ENCODE data around the gene XYLT2. TPM values are rescaled to one million over a fixed set of nuclear protein-coding genes. Genes with fewer than 3 reads are reported as not detected.
A peak's percentile ranks its signal among the peaks of the same experiment; 100 is the strongest.

The XYLT2 gene
- total and polyA plus RNA-seq, 2 experiments from 2014 or later: 18.3 to 26.8 TPM

DNA sequence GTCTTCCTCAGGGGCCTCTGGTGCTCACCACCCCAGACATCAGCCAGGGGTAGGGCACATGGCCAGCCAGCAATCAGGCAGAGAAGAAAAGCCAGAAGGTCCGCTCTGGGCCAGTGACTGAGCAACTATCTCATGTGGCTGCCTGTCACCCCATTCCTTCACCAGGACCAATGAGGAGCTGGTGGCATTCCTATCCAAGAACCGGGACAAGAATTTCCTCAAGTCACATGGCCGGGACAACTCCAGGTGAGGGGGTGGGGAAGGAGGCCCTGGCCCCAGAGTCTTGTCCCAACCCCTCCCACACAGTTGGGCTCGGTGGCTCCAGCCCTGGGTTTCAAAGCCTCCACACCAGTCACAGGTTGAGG, 9.4 kb downstream of the XYLT2 start:
- no peak for TF ChIP-seq EZH2phosphoT487 (IDR thresholded peaks at IDR 0.05; ENCODE audit: low read depth, severe bottlenecking, unreplicated experiment)
- TF ChIP-seq, protein P1, sequence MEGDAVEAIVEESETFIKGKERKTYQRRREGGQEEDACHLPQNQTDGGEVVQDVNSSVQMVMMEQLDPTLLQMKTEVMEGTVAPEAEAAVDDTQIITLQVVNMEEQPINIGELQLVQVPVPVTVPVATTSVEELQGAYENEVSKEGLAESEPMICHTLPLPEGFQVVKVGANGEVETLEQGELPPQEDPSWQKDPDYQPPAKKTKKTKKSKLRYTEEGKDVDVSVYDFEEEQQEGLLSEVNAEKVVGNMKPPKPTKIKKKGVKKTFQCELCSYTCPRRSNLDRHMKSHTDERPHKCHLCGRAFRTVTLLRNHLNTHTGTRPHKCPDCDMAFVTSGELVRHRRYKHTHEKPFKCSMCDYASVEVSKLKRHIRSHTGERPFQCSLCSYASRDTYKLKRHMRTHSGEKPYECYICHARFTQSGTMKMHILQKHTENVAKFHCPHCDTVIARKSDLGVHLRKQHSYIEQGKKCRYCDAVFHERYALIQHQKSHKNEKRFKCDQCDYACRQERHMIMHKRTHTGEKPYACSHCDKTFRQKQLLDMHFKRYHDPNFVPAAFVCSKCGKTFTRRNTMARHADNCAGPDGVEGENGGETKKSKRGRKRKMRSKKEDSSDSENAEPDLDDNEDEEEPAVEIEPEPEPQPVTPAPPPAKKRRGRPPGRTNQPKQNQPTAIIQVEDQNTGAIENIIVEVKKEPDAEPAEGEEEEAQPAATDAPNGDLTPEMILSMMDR (IDR thresholded peaks at IDR 0.05; ENCODE audit: poor library complexity): no peak
- TF ChIP-seq EZH2 (IDR thresholded peaks at IDR 0.05; ENCODE audit: borderline replicate concordance): no peak
- DNase-seq (ENCODE audit: low spot score): peak; percentile 2
- Histone ChIP-seq H4K20me1 (ENCODE audit: insufficient read depth, poor library complexity, severe bottlenecking) (no peaks in the 10 kb centered on the region), H3K9me3 (ENCODE audit: low read depth) (no peaks in the 10 kb centered on the region), H2AFZ (no peak overlapping the region), H3K4me2 (no peak overlapping the region), H3K36me3 (replicated peaks; ENCODE audit: insufficient read depth, low read depth) (no peaks in the 10 kb centered on the region), H3K27ac (no peak overlapping the region), H3K4me1 (ENCODE audit: insufficient read depth) (no peaks in the 10 kb centered on the region), H3K4me3 (no peak overlapping the region), H3K79me2 (peaks cover 5% of the 10 kb centered on the region), H3K9me2 (replicated peaks; ENCODE audit: insufficient read depth) (no peaks in the 10 kb centered on the region), H3K27me3 (no peaks in the 10 kb centered on the region)
- WGBS (ENCODE audit: low lambda C conversion rate, missing lambda C conversion rate): 96% methylated on average over 4 of the region's 4 CpGs

DNA sequence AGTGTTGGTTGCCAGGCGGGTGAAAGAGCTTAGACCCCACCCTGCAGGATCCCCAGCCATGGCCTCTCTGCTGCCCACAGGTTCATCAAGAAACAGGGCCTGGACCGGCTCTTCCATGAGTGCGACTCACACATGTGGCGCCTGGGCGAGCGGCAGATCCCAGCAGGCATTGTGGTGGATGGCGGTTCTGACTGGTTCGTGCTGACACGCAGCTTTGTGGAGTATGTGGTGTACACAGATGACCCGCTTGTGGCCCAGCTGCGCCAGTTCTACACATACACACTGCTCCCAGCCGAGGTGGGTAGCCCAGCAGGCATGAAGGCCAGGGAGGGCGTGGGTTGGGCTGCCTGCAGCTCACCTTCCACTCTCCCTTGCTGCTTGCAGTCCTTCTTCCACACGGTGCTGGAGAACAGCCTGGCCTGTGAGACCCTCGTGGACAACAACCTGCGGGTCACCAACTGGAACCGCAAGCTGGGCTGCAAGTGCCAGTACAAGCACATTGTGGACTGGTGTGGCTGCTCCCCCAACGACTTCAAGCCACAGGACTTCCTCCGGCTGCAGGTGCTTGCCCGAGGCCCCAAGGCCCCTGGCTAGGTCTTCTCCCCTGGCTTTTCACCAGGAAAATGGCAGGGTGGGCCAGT, 9.9 kb downstream of the XYLT2 start:
- no peaks in the 10 kb centered on the region for H3K9me2 ChIP-seq (replicated peaks; ENCODE audit: insufficient read depth)
- no peaks in the 10 kb centered on the region for H3K4me1 ChIP-seq (ENCODE audit: insufficient read depth)
- 97% methylated on average over 20 of the region's 20 CpGs for WGBS (ENCODE audit: low lambda C conversion rate, missing lambda C conversion rate)
- no peaks in the 10 kb centered on the region for H3K9me3 ChIP-seq (ENCODE audit: low read depth)
- H4K20me1 ChIP-seq (ENCODE audit: insufficient read depth, poor library complexity, severe bottlenecking): no peaks in the 10 kb centered on the region
- H3K27ac ChIP-seq: no peak overlapping the region
- TF ChIP-seq EZH2phosphoT487 (IDR thresholded peaks at IDR 0.05; ENCODE audit: low read depth, severe bottlenecking, unreplicated experiment) (no peak), EZH2 (IDR thresholded peaks at IDR 0.05; ENCODE audit: borderline replicate concordance) (no peak)
- no peaks in the 10 kb centered on the region for H3K79me2 ChIP-seq
- peak; percentile 7 for DNase-seq (ENCODE audit: low spot score)
- no peaks in the 10 kb centered on the region for H3K27me3 ChIP-seq
- H3K36me3 ChIP-seq (replicated peaks; ENCODE audit: insufficient read depth, low read depth): no peaks in the 10 kb centered on the region
- no peak overlapping the region for H3K4me2 ChIP-seq
- no peak overlapping the region for H2AFZ ChIP-seq
- no peak overlapping the region for H3K4me3 ChIP-seq

DNA sequence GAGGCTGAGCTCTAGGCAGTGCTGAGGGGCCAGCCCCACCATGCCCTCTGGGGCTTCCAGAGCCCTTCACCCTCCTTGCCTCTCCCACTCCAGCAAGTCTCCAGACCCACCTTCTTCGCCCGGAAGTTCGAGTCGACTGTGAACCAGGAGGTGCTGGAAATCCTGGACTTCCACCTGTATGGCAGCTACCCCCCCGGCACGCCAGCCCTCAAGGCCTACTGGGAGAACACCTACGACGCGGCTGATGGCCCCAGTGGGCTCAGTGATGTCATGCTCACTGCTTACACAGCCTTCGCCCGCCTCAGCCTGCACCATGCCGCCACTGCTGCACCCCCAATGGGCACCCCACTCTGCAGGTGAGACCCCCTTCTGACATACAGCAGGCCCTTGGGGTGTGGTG, 10.5 kb downstream of the XYLT2 start:
- H3K9me3 ChIP-seq (ENCODE audit: low read depth): no peaks in the 10 kb centered on the region
- TF ChIP-seq, protein P1 (IDR thresholded peaks at IDR 0.05; ENCODE audit: poor library complexity): no peak
- no peak for TF ChIP-seq EZH2 (IDR thresholded peaks at IDR 0.05; ENCODE audit: borderline replicate concordance)
- no peak for TF ChIP-seq EZH2phosphoT487 (IDR thresholded peaks at IDR 0.05; ENCODE audit: low read depth, severe bottlenecking, unreplicated experiment)
- no peaks in the 10 kb centered on the region for H3K9me2 ChIP-seq (replicated peaks; ENCODE audit: insufficient read depth)
- H3K27me3 ChIP-seq: no peaks in the 10 kb centered on the region
- WGBS (ENCODE audit: low lambda C conversion rate, missing lambda C conversion rate): 97% methylated on average over 12 of the region's 12 CpGs
- H3K4me1 ChIP-seq (ENCODE audit: insufficient read depth): no peaks in the 10 kb centered on the region
- no peaks in the 10 kb centered on the region for H3K79me2 ChIP-seq
- no peak overlapping the region for H3K4me2 ChIP-seq
- no peaks in the 10 kb centered on the region for H3K36me3 ChIP-seq (replicated peaks; ENCODE audit: insufficient read depth, low read depth)
- no peaks in the 10 kb centered on the region for H4K20me1 ChIP-seq (ENCODE audit: insufficient read depth, poor library complexity, severe bottlenecking)
- no peak for DNase-seq (ENCODE audit: low spot score)
- H2AFZ ChIP-seq: no peak overlapping the region
- no peak overlapping the region for H3K27ac ChIP-seq
- H3K4me3 ChIP-seq: no peak overlapping the region

DNA sequence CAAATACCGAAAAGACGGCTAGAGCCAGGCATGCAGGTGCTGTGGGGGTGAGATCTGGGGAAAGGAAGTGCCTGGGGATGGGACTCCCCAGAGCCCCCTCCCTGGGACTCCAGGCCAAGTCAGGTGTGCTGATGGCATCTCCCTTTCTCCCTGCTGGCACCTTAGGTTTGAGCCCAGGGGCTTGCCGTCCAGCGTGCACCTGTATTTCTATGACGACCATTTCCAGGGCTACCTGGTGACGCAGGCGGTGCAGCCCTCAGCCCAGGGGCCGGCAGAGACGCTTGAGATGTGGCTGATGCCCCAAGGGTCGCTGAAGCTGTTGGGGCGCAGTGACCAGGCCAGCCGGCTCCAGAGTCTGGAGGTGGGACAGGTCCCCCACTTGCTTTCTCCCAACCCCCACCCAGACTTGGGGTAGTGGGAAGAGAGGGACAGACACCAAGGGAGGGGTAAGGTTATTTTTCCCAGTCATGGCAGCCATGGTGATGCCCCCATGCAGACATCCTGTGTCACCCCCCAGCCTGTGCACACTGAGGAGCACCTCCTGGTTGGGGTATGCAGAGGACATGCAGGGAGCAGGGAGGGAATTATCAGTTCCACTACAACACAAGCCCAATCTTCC, 11.1 kb downstream of the XYLT2 start:
- 98% methylated on average over 12 of the region's 12 CpGs for WGBS (ENCODE audit: low lambda C conversion rate, missing lambda C conversion rate)
- H3K36me3 ChIP-seq (replicated peaks; ENCODE audit: insufficient read depth, low read depth): no peaks in the 10 kb centered on the region

More for the DNA sequence above, 11.1 kb downstream of the XYLT2 start:
- Histone ChIP-seq H3K9me3 (ENCODE audit: low read depth) (no peaks in the 10 kb centered on the region), H3K9me2 (replicated peaks; ENCODE audit: insufficient read depth) (no peaks in the 10 kb centered on the region), H4K20me1 (ENCODE audit: insufficient read depth, poor library complexity, severe bottlenecking) (no peaks in the 10 kb centered on the region), H3K4me2 (no peak overlapping the region), H2AFZ (no peak overlapping the region), H3K4me3 (no peak overlapping the region), H3K79me2 (no peaks in the 10 kb centered on the region), H3K27ac (no peak overlapping the region), H3K4me1 (ENCODE audit: insufficient read depth) (no peaks in the 10 kb centered on the region), H3K27me3 (no peaks in the 10 kb centered on the region)
- TF ChIP-seq EZH2 (IDR thresholded peaks at IDR 0.05; ENCODE audit: borderline replicate concordance) (no peak), EZH2phosphoT487 (IDR thresholded peaks at IDR 0.05; ENCODE audit: low read depth, severe bottlenecking, unreplicated experiment) (no peak)
- TF ChIP-seq, protein P1 (IDR thresholded peaks at IDR 0.05; ENCODE audit: poor library complexity): no peak
- no peak for DNase-seq (ENCODE audit: low spot score)
